ENCODE measurements around the gene PCK2.

Gene PCK2

DNA sequence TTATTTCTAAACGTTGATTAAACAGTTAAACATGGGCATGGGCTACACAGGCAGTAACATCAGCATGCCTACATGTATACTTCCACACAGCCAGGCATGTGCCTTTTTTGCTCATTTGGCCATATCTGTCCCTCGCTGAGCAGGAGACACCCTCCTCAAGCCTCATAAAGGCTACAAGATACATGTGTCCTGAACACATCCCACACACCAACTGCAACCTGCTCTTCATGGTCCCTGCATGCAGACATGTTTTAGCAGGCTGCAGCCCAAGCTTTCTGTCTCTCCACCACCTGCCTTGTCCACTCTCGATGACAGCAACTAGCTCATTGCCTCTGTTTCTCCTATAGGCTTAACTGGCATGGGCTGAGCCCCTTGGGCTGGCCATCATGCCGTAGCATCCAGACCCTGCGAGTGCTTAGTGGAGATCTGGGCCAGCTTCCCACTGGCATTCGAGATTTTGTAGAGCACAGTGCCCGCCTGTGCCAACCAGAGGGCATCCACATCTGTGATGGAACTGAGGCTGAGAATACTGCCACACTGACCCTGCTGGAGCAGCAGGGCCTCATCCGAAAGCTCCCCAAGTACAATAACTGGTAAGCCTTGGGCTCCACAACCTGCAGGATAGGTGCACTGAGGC lies 2.6 kb downstream of the PCK2 start:
- TF ChIP-seq YY1 (IDR thresholded peaks at IDR 0.05; ENCODE audit: low read depth) (no peak), FOXM1 (IDR thresholded peaks at IDR 0.05; ENCODE audit: borderline replicate concordance, low read depth) (no peak), RAD21 (IDR thresholded peaks at IDR 0.05; ENCODE audit: low read depth) (no peak), TAF1 (IDR thresholded peaks at IDR 0.05; ENCODE audit: low read depth) (no peak), EGR1 (IDR thresholded peaks at IDR 0.05) (no peak), TEAD4 (IDR thresholded peaks at IDR 0.05) (no peak), CREB1 (IDR thresholded peaks at IDR 0.05; ENCODE audit: low read depth) (no peak)
- TF ChIP-seq, protein P1, sequence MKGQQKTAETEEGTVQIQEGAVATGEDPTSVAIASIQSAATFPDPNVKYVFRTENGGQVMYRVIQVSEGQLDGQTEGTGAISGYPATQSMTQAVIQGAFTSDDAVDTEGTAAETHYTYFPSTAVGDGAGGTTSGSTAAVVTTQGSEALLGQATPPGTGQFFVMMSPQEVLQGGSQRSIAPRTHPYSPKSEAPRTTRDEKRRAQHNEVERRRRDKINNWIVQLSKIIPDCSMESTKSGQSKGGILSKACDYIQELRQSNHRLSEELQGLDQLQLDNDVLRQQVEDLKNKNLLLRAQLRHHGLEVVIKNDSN (IDR thresholded peaks at IDR 0.05): no peak

DNA sequence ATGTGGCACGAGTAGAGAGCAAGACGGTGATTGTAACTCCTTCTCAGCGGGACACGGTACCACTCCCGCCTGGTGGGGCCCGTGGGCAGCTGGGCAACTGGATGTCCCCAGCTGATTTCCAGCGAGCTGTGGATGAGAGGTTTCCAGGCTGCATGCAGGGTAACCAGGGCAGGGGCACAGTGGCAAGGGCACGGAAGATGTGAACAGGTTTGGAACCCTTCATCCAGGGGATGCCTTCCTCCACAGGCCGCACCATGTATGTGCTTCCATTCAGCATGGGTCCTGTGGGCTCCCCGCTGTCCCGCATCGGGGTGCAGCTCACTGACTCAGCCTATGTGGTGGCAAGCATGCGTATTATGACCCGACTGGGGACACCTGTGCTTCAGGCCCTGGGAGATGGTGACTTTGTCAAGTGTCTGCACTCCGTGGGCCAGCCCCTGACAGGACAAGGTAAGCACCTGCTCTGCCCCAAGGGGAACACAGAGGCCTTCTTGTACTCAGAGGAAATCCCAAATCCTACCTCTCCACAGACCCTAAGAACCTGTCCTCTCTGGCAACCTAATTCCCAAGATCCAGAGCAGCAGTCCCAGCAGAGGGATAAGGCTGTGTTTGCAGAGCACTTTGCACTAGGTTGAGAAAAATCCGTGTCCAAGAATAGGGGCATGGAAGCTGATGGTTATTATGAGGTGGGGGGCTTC lies 4.3 kb downstream of the PCK2 start:
- TF ChIP-seq CREB1 (IDR thresholded peaks at IDR 0.05; ENCODE audit: low read depth): no peak
- TF ChIP-seq TEAD4 (IDR thresholded peaks at IDR 0.05): no peak
- no peak for TF ChIP-seq EP300 (IDR thresholded peaks at IDR 0.05; ENCODE audit: borderline replicate concordance)
- no peak for TF ChIP-seq ZBTB7A (IDR thresholded peaks at IDR 0.05; ENCODE audit: low read depth)
- no peak for TF ChIP-seq YY1 (IDR thresholded peaks at IDR 0.05; ENCODE audit: low read depth)
- TF ChIP-seq, protein P2, sequence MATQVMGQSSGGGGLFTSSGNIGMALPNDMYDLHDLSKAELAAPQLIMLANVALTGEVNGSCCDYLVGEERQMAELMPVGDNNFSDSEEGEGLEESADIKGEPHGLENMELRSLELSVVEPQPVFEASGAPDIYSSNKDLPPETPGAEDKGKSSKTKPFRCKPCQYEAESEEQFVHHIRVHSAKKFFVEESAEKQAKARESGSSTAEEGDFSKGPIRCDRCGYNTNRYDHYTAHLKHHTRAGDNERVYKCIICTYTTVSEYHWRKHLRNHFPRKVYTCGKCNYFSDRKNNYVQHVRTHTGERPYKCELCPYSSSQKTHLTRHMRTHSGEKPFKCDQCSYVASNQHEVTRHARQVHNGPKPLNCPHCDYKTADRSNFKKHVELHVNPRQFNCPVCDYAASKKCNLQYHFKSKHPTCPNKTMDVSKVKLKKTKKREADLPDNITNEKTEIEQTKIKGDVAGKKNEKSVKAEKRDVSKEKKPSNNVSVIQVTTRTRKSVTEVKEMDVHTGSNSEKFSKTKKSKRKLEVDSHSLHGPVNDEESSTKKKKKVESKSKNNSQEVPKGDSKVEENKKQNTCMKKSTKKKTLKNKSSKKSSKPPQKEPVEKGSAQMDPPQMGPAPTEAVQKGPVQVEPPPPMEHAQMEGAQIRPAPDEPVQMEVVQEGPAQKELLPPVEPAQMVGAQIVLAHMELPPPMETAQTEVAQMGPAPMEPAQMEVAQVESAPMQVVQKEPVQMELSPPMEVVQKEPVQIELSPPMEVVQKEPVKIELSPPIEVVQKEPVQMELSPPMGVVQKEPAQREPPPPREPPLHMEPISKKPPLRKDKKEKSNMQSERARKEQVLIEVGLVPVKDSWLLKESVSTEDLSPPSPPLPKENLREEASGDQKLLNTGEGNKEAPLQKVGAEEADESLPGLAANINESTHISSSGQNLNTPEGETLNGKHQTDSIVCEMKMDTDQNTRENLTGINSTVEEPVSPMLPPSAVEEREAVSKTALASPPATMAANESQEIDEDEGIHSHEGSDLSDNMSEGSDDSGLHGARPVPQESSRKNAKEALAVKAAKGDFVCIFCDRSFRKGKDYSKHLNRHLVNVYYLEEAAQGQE (IDR thresholded peaks at IDR 0.05; ENCODE audit: low read depth): no peak
- TF ChIP-seq CEBPB (IDR thresholded peaks at IDR 0.05): no peak
- no peak for TF ChIP-seq EGR1 (IDR thresholded peaks at IDR 0.05)
- no peak for TF ChIP-seq TCF12 (IDR thresholded peaks at IDR 0.05; ENCODE audit: low read depth)
- no peak for TF ChIP-seq TAF1 (IDR thresholded peaks at IDR 0.05; ENCODE audit: low read depth)
- TF ChIP-seq, protein P1 (IDR thresholded peaks at IDR 0.05): no peak
- TF ChIP-seq NFIC (IDR thresholded peaks at IDR 0.05): no peak
- no peak for TF ChIP-seq FOXM1 (IDR thresholded peaks at IDR 0.05; ENCODE audit: borderline replicate concordance, low read depth)
- TF ChIP-seq, protein P3, sequence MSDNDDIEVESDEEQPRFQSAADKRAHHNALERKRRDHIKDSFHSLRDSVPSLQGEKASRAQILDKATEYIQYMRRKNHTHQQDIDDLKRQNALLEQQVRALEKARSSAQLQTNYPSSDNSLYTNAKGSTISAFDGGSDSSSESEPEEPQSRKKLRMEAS (IDR thresholded peaks at IDR 0.05): no peak
- TF ChIP-seq RAD21 (IDR thresholded peaks at IDR 0.05; ENCODE audit: low read depth): no peak

DNA sequence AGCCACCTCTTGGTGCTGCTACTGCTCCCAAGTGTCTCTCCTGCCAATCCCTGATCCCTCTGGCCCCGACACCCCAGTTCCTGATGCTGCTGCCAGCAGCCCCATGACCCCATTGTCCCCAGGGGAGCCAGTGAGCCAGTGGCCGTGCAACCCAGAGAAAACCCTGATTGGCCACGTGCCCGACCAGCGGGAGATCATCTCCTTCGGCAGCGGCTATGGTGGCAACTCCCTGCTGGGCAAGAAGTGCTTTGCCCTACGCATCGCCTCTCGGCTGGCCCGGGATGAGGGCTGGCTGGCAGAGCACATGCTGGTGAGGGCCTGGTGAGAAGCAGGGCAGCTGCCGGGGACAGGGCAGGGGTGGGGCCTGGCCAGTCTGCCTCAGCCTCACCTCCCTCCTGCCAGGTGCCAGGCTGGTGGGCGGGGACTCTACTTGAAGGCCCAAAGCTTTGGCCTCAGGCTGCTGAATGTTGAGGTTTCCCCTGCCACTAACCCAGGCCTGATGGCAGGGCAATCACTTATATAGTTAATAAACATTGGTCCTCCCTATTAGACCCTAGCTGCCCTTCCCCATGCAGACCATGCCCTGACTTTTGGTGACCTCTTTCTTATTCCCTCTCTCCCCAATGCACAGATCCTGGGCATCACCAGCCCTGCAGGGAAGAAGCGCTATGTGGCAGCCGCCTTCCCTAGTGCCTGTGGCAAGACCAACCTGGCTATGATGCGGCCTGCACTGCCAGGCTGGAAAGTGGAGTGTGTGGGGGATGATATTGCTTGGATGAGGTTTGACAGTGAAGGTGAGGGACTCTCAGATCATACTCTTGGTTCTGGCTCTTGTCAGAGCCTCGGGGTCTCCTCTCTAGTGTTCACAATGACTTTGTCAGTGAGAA lies 5.1 kb downstream of the PCK2 start:
- TF ChIP-seq NFIC (IDR thresholded peaks at IDR 0.05) (peak; percentile 83), EGR1 (IDR thresholded peaks at IDR 0.05) (no peak), TCF12 (IDR thresholded peaks at IDR 0.05; ENCODE audit: low read depth) (peak; percentile 71), RAD21 (IDR thresholded peaks at IDR 0.05; ENCODE audit: low read depth) (no peak), CREB1 (IDR thresholded peaks at IDR 0.05; ENCODE audit: low read depth) (no peak), FOXM1 (IDR thresholded peaks at IDR 0.05; ENCODE audit: borderline replicate concordance, low read depth) (no peak), EP300 (IDR thresholded peaks at IDR 0.05; ENCODE audit: borderline replicate concordance) (no peak), TAF1 (IDR thresholded peaks at IDR 0.05; ENCODE audit: low read depth) (no peak), CEBPB (IDR thresholded peaks at IDR 0.05) (no peak), ZBTB7A (IDR thresholded peaks at IDR 0.05; ENCODE audit: low read depth) (no peak), TEAD4 (IDR thresholded peaks at IDR 0.05) (no peak), YY1 (IDR thresholded peaks at IDR 0.05; ENCODE audit: low read depth) (peak; percentile 61; the same call in 1 of the 2 replicates)
- TF ChIP-seq, protein P3 (IDR thresholded peaks at IDR 0.05): peak; percentile 95
- TF ChIP-seq, protein P1 (IDR thresholded peaks at IDR 0.05): peak; percentile 79
- TF ChIP-seq, protein P2 (IDR thresholded peaks at IDR 0.05; ENCODE audit: low read depth): no peak
